GM21447 (cell line): ENCODE results near the gene BLOC1S5.
"Not testable (repeated sequence)": the region's sequence is repeated elsewhere in the genome, so short reads cannot be mapped to it uniquely, and the experiment has no call there.

Source experiments
- ATAC-seq: cut with Tn5 transposase; IDR thresholded peaks from one replicate; pipeline ENCODE4 v1.9.1; 2021; ENCODE audit not compliant: unreplicated experiment

Gene BLOC1S5

GRCh38 chr6:7996538-7997111 lies 67.6 kb downstream of the BLOC1S5 start:
- no peak for ATAC-seq

- no peak for ATAC-seq
Measured at GRCh38 chr6:7993952-7994351, 70.2 kb downstream of the BLOC1S5 start.

- no peak for ATAC-seq
Measured at GRCh38 chr6:7993399-7993798, 70.8 kb downstream of the BLOC1S5 start.

- peak; percentile 91 for ATAC-seq
Measured at GRCh38 chr6:7992002-7992815, 72.0 kb downstream of the BLOC1S5 start.

- ATAC-seq: no peak
Measured at GRCh38 chr6:7991536-7991935, 72.7 kb downstream of the BLOC1S5 start.

GRCh38 chr6:7986219-7986618 lies 78.0 kb downstream of the BLOC1S5 start:
- ATAC-seq: no peak

GRCh38 chr6:7983967-7984366 lies 80.2 kb downstream of the BLOC1S5 start:
- ATAC-seq: not testable (repeated sequence)

- ATAC-seq: no peak
Measured at GRCh38 chr6:7979831-7980230, 84.4 kb downstream of the BLOC1S5 start.

GRCh38 chr6:7978736-7979135 lies 85.5 kb downstream of the BLOC1S5 start:
- no peak for ATAC-seq

GRCh38 chr6:7976485-7977056 lies 87.6 kb downstream of the BLOC1S5 start:
- ATAC-seq: no peak

- ATAC-seq: no peak
Measured at GRCh38 chr6:7975764-7976146, 88.4 kb downstream of the BLOC1S5 start.

- ATAC-seq: no peak
Measured at GRCh38 chr6:7974938-7975763, 89.0 kb downstream of the BLOC1S5 start.

GRCh38 chr6:7974565-7974937 lies 89.6 kb downstream of the BLOC1S5 start:
- ATAC-seq: no peak

- no peak for ATAC-seq
Measured at GRCh38 chr6:7973584-7973983, 90.6 kb downstream of the BLOC1S5 start.

GRCh38 chr6:7971499-7971898 lies 92.7 kb downstream of the BLOC1S5 start:
- no peak for ATAC-seq

GRCh38 chr6:7970616-7971015 lies 93.6 kb downstream of the BLOC1S5 start:
- ATAC-seq: no peak
